GM18861 (cell line): ENCODE measurements around the gene ERVW-1.
"Not testable (repeated sequence)": the region's sequence is repeated elsewhere in the genome, so short reads cannot be mapped to it uniquely, and the experiment has no call there.

Experiments used
- ATAC-seq: cut with Tn5 transposase; IDR thresholded peaks from one replicate; pipeline ENCODE4 v1.9.1; 2021; ENCODE audit not compliant: unreplicated experiment

ERVW-1 gene

GRCh38 chr7:92477681-92478080, at the start of gene ERVW-1:
ERVW-1 (minus strand) TSS chr7:92477946; CDS start chr7:92470381, 7,565 bp downstream.
- not testable (repeated sequence) for ATAC-seq

- ATAC-seq, result no peak
These were observed 45.4 kb upstream of the ERVW-1 start for GRCh38 chr7:92523110-92523509.

GRCh38 chr7:92520024-92520423, 42.3 kb upstream of the ERVW-1 start:
- ATAC-seq, result no peak

DNA sequence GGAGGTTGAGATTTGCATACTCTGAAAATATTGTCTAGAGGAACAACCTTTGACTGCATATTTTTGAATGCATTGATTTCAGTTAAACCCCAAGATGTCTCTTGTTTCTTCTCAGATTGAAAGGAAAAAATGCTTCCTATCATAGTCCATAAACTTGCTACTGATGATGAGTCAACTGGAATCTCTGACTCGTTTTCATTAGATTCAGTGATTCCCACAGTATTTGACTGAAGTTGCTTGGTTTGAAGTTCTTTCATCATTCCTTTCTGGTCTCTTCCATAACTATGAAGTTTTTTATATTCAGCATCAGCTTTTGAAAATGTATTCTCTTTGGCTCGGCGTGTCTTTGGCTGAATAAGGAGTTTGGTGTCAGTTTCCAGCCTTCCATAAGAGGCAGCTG, 39.9 kb upstream of the ERVW-1 start:
- no peak for ATAC-seq

GRCh38 chr7:92513167-92513902, 35.6 kb upstream of the ERVW-1 start:
- ATAC-seq, result no peak

DNA sequence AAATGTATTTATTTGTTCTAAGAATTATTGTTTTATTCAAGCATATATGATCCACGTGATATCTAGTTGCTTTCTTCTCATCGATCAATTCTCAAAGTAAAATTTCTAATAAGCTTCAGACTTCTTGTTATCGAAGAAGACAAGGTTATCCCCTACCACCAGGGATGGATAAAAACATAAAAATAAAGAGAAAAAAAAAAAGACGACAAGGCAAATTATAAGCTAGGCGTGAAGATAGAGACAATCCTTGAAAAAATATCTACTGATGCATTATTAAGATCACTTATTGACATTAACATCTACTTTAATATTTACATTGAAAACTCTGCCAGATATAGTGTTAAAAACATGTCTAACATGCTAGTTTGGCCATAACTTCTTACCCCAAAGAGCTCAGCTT, 31.2 kb upstream of the ERVW-1 start:
- ATAC-seq, result no peak

DNA sequence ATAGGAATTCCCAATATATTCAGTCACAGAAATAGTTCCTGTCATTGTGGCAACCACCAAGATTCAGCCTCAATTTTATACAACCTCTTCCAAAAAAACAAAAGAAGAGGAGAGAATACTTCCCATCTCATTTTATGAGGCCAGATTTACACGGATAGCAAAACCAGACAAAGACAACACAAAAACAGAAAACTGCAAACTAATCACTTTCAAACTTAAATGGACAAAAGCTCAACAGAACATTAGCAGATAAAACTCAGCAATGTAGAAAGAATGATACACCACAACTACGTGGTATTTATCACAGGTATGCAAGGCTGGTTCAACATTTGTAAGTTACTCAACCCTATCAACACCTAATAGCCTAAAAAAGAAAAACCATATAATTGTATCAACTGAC, 28.6 kb upstream of the ERVW-1 start:
- no peak for ATAC-seq

DNA sequence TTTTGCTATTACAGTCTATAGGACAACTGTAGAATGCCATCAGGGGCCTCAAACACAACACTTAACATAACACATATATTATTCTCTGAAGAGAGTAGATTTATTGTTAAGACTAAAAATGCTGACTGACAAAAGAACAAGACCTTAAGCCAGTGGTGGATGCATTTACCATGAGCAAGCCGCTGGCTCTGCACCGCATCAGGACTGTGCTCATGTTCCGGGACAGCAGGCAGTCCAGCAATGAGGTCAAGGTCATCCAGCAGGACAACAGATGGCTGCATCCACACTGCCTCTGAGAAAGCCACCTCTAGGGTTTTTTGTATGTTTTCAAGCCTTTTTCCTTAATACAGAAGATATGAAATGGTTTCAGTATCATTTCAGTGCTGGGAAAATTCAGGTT, 26.8 kb upstream of the ERVW-1 start:
- no peak for ATAC-seq

DNA sequence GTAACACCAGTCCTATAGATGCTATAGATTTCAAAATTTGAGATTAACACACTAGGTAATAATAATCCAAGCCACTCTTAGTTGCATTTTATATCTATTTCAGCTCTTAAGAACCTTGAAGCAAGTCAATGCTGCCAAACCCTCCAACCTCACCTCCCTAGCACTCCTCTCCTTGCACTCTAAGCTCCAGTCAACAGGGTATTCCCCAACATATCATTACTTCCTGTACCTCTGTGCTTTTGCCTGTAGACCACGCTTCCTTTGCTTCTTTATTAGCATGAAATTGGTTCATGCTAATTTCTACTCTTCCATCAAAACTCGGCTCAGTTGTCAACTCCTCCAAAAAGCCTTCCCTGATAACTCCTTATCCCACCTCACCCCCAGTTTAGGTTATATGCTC, 26.0 kb upstream of the ERVW-1 start:
- ATAC-seq, result no peak

GRCh38 chr7:92498557-92498956, 20.8 kb upstream of the ERVW-1 start:
- no peak for ATAC-seq

DNA sequence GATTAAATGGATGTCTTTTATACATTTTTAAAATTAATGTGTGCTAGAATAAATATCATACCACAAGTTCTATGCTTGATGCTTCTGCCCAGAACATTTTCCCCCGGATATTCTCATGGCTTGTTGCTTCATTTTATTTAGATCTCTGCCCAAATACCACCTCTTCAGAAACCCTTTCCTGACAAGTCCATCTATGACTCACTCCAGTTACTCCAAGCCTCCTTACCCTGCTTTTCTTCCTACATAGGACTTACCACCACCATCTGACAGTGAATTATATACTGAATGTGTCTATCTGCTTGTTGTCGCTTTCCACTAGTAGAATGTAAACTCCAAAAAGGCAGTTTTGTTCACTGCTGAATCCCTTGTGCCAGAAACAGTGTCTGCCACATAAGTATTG, 19.1 kb upstream of the ERVW-1 start:
- no peak for ATAC-seq

- ATAC-seq, result no peak
These were observed 11.9 kb upstream of the ERVW-1 start for GRCh38 chr7:92489634-92490033.

DNA sequence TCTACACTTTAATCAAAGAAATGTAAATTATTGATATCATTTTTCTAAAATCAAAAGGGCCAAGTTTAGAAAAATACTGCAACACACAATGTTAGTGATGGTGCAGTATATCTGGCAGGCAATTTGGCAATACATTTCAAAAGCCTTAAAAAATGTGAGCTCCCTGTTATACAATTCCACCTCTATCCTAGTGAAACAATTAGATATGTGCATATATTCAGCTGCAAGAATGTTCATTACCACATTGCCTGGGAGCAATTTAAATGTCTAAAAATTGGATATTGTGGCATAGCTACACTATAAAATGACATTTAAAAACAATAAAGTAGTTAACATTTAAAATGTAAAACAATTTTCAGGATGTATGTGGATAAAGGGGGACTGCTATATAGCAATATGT, 10.1 kb upstream of the ERVW-1 start:
- ATAC-seq, result no peak

GRCh38 chr7:92485974-92486373, 8.2 kb upstream of the ERVW-1 start:
- no peak for ATAC-seq

GRCh38 chr7:92485267-92485892, 7.6 kb upstream of the ERVW-1 start:
- ATAC-seq, result no peak

- not testable (repeated sequence) for ATAC-seq
These were observed 6.5 kb upstream of the ERVW-1 start for GRCh38 chr7:92484226-92484625.

DNA sequence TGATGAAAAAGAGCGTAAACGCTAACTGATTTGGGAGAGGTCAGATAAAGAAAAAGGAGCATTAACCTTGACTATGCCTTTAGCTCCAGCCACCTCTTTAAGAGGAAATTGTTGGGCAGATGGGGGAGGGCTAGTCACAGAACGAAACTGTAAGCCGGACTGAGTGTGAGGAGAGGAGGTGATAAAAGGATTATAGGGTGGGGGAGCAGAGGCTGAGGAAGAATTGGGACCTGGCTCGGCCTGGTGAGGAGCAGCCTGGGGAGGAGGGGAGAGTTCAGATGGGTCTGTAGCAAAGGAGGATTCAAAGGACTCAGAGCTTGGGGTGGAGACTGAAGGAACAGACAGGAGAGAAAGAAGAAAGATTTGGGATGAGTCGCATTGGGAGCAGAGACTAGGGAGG, 5.9 kb upstream of the ERVW-1 start:
- not testable (repeated sequence) for ATAC-seq

GRCh38 chr7:92479146-92479545, 1.4 kb upstream of the ERVW-1 start:
- ATAC-seq, result not testable (repeated sequence)

DNA sequence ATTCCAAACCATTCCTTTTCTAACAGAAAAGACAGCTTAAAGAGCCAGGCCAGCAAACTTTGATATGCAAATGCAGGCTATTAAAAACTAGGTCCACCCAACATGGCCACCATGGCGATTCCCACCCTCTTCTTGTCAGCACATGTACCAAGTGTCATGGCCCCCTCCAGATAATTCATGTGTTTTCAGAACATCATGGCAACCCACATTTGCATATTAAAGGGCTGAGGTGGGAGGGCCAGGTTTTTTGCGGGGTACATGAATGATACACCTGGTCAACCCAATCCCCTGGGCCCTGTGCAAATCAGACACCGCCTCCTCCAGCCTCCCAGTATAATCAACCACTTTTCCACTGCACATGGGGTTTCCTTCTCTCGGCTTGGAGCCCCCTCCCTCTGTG, 965 bp upstream of the ERVW-1 start:
- ATAC-seq, result no peak

- no peak for ATAC-seq
These were observed 349 bp upstream of the ERVW-1 start for GRCh38 chr7:92478095-92478494.

GRCh38 chr7:92475851-92476590, 1.7 kb downstream of the ERVW-1 start:
- ATAC-seq, result not testable (repeated sequence)

- ATAC-seq, result not testable (repeated sequence)
These were observed 2.4 kb downstream of the ERVW-1 start for GRCh38 chr7:92475261-92475770.
